HL-60 (cell line): ENCODE measurements around the gene MRTFA.

Source experiments
- CTCF ChIP-seq: IDR thresholded peaks from one replicate; pipeline ENCODE4 v1.5.1; 2011; ENCODE audit warnings: low read length, control low read depth, inconsistent platforms; ENCODE audit not compliant: insufficient read depth
- POLR2AphosphoS5 ChIP-seq: IDR thresholded peaks from 2 replicates; pipeline ENCODE4 v1.6.1; 2012; ENCODE audit warnings: low read depth
- REST ChIP-seq: IDR thresholded peaks from 2 replicates; pipeline ENCODE4 v1.6.1; 2012; ENCODE audit warnings: low read depth; ENCODE audit not compliant: insufficient replicate concordance

GRCh38 chr22:40602231-40602630 is 34.3 kb downstream of the MRTFA start:
- TF ChIP-seq CTCF (no peak), POLR2AphosphoS5 (no peak), REST (no peak)
